HG03442 (cell line): Measurements from ENCODE around the gene C16orf74.

Experiments used
- ATAC-seq: cut with Tn5 transposase; IDR thresholded peaks from one replicate; pipeline ENCODE4 v1.9.1; 2021; ENCODE audit warnings: mild to moderate bottlenecking, moderate library complexity; ENCODE audit not compliant: unreplicated experiment

Gene C16orf74

DNA sequence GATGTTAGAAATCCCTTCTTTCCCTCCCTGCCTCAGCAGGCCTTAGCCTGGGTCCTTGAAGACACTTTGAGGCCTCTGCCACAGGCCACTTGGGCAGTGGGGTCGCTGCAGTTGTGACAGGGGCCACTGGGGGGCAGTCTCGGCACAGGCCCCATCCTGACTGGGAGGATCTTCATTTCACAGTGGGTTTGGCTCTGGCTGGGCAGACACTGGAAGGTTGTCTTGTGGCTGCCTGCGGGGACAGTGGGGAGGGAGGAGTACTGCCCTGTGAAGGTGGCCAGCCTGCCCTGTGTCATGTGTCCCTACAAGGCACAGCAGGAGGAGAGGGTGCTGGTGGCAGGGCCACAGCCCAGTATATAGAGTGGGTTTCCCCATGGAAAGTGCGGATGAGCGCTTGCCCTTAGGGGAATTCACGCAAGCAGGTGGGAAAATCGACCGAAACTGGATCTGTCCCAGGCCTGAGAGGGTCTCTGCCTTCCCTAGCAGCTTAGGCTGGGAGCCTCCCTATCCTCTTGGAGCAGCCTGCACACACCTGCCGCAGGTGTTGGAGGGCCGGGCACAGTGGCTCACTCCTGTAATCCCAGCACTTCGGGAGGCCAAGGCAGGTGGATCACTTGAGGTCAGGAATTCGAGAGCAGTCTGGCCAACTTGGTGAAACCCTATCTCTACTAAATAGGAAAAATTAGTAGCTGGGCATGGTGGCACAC, 90.9 kb downstream of the C16orf74 start:
- no peak for ATAC-seq

DNA sequence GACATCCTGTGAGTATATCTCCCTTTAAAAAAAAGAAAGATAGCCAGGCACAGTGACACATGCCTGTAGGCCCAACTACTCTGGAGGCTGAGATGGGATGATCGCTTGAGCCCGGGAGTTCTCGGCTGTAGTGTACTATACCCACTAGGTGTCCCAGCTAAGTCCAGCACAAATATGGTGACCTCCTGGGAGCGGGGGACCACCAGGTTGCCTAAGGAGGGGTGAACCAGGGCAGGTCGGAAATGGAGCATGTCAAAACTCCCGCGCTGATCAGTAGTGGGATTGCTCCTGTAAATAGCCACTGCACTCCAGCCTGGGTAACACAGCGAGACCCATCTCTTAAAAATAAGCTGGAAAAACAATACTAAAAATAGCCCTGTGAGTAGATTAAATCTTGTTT, 91.6 kb downstream of the C16orf74 start:
- ATAC-seq: no peak

DNA sequence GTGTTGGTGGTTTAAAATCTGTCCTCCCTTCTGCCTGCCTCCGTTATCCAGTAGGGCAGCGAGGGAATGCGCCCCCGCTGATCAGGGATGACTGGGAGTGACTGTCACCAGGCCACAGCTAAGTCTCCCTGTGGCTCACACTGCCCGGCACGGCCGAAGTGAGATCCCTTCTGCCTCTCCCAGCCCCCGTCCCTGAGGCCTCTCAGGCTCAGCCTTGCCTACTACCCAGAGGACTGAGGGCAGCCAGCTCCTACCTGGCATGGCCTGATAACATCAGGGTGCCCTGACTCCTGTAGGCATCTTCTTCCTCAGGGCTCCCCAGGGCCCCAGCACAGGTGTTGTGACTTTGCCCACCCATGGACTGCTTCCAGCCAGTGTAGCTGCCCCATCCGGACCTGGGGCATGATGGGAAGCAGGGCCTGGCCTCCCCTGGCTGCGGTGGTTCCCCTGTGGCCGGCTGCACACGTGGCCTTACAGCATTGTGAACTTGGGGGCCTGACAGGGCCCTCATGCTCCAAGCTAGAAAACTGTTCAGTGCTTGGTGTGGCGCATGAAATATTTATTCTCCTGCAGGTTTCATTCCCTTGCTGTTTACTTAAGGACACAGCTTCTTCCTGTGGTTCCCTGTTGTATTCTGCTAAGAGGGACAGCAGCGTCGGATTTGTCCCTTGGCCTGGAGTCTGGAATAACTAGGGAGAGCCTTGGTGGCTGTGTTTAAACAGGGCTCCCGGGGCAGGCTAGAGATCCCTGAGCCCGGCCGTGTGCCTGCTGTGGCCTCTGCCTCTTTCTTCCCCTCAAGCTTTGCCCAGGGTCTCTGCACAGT, 92.2 kb downstream of the C16orf74 start:
- no peak for ATAC-seq

DNA sequence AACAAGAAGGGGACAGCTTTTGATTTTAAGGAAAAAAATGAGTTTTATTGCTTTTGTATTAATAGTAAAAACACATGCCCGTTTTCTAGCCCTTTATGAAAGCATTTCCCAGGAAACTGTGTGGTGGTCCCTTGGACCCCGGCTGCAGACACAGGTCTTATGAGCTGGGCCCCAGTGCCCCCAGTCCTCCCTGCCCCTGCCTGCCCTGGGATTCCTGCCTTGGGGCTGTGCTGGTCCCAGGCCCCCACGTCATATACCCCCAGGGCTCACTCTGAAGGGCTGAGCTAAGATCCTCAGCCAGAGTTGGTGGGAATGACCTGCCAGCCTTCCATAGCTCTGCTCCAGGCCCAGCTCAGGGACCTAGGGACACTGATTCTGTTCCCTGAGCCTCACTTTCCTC, 92.9 kb downstream of the C16orf74 start:
- ATAC-seq: no peak
